UCSD-AML1 (cell line): Measurements from ENCODE around the gene KANSL3.

Source experiments
- DNase-seq: peaks from one replicate; lab custom pipeline; 2025; ENCODE audit not compliant: unreplicated experiment; lab: John Stamatoyannopoulos, UW

Gene KANSL3

GRCh38 chr2:96608469-96609455 is 29.4 kb downstream of the KANSL3 start:
- no peak for DNase-seq

DNA sequence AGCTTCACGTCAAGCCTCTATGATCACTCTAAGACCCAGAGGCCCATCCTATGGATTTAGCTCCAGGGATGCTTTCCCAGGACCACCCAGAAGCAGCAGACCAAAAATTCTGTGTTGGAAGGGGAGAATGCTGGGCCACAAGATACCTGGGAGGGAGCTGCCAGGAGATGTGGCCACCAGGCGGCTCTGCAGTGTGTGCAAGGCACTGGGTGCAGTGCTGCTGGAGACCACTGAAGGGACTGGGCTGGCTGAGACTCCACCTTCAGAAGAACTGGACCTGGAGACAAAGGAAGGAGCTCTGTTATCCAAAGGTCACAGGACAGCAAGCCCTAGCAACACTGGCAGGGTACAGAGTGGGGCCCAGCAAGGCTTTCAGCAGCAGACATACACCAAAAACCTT is 34.0 kb downstream of the KANSL3 start:
- no peak for DNase-seq

- DNase-seq: no peak
Observed at GRCh38 chr2:96602330-96602823, 35.7 kb downstream of the KANSL3 start.

GRCh38 chr2:96601382-96602292 is 36.5 kb downstream of the KANSL3 start:
- no peak for DNase-seq

DNA sequence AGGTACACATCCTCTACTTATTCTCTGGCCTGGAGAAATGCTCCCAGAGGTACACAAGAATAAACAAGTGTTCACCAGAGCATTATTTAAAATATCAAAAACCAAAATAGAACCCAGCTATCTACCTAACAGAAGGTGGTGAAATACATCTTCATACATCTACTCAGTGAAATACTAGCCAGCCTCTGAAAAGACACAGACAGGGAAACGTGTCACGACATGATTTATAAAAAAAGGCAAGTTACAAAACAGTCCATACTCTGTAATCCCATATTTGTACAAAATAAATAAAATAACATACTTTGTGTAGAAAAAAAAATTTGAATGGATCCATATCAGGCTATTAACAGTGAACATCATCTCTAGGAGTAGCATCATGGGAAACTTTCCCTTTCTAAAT is 38.2 kb downstream of the KANSL3 start:
- DNase-seq: no peak

GRCh38 chr2:96596596-96596995 is 41.5 kb downstream of the KANSL3 start:
- no peak for DNase-seq

GRCh38 chr2:96594691-96595152 is 43.4 kb downstream of the KANSL3 start:
- DNase-seq: no peak

DNA sequence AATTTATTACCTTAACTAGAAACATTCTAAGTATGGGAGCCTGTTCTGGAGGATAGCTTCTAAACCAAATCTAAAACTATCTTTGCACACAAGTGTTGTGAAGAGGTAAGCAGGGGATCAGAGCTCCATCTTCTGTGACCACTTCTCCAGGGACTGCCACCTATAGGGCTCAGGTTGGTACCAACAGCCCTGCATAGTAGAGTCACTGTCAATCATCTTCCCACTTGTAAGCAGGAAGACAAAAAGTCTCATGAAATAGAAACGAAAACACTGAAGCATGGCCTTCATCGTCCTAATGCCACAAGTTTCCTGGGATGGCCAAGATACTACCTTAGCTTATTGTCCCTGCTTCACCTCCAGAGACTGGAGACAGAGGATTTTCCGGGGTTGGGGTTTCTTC is 43.8 kb downstream of the KANSL3 start:
- DNase-seq: no peak

- no peak for DNase-seq
Observed at GRCh38 chr2:96591494-96591893, 46.6 kb downstream of the KANSL3 start.

- no peak for DNase-seq
Observed at GRCh38 chr2:96591054-96591453, 47.1 kb downstream of the KANSL3 start.

- DNase-seq: no peak
Observed at GRCh38 chr2:96587843-96588242, 50.3 kb downstream of the KANSL3 start.

- no peak for DNase-seq
Observed at GRCh38 chr2:96584017-96584416, 54.1 kb downstream of the KANSL3 start.

- no peak for DNase-seq
Observed at GRCh38 chr2:96580771-96581170, 57.3 kb downstream of the KANSL3 start.

DNA sequence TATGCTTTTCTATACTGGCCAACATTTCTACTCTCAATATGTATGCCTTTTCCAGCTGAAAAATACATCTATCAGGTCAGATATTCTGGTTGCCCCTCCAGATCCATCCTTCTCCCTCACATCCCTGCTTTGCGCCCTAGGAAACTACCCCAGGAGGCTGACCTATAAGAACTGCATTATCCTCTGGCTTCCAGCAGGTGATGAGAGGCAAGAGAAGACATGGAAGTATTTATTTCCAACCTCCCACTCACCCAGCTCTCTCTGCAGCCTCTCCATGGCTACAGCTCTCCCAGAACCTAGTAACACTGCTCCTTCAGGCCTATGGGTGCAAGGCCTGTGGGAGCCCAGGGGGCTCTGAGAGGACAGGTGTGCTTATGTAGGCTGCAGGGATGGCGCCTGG is 58.7 kb downstream of the KANSL3 start:
- no peak for DNase-seq

DNA sequence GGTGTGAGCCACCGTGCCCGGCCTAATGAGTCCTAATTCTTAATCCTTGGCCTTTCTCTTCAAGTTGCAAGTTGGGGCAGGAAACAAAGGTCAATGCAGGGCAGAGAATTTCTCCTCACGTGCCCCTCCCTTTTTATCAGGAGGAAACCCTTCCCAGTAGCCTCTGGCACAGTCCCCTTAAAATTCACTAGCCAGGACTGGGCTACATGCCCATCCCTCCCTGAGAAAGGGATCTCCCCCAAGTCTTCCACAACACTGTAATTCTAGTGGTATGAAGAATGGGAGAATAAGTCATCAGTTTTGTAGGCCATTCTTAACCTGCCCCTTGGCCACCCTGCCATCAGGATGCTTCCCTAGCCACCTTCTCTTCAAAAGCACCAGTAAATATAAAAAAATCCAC is 59.4 kb downstream of the KANSL3 start:
- DNase-seq: no peak

DNA sequence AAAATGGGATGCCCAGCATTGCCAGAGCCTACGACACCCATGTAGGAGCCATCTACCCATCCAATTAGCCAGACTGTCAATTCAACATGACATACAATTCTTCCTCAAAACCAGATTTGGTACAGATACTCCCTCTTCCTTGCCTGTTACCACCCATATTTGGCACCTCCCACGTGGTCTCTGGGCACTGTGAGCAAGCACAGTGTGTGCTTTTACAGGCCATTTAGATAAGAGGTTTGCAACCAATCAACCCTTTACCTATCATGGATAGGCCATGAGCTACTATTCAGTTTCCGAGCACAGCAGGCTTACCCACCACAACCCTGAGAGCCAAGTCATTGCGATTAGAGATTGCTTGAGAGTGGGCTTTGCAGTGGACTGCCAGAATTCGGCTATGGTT is 60.6 kb downstream of the KANSL3 start:
- DNase-seq: no peak

DNA sequence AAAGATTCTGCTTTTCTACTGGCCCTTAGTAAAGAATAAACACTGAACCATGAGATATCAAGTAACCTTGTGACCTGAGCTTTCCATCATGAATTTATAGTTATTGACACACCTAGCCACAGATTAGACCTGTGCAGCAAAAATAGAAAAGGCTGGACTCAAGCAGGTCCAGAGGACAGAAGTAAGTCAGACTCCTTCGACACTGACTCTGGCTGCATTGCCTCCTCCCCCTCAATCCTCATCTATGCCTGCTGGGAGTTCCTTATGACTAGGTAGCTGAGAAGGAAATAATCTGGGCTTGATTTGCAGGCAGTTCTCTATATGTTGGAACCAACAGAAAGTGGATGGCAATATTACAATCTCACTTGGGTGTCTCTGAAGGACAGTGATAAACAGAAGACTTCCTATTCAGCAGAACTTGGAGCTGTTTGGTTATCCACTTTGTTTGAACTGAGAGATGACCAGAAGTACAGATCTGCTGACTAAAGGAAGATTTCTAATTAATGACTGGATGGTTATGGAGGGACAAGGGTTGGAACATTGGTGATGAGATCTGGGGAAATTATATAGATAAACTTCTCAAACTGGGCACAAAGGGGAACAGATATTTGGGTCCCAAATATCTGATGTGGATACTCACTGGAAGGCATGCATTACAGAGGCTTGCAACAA is 62.2 kb downstream of the KANSL3 start:
- no peak for DNase-seq

DNA sequence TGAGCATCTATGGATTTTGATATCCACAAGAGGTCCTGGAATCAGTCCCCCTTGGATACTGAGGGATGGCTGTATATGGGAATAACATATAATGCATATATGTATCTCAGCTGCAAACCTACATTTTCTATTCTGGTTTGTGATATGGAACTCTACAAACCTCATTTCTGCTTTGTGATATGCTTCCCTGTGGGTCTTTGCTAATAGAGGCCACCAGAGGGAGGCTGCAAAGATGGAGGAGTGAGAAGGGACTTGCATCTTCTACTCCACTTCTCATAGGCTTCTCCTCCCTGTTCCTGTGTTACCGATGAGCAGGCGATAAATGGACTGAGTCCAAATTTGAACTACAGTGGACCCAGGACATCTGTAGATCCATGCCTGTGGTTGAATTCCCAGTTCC is 63.7 kb downstream of the KANSL3 start:
- DNase-seq: no peak

DNA sequence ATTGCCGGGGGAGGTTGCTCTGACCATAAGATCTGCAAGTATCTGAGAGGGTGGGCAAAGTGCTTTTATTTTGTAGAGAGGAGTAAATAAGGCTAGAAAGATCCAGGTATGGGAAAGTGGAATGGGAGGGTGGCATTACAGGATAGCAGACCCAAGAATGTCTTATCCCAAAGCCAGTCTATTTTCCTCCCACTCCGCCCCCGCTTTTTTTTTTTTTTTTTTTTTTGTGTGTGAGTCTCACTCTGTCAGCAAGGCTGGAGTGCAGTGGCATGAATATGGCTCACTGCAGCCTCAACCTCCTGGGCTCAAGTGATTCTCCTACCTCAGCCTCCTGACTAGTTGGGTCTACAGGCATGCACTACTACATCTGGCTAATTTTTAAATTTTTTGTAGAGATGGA is 70.0 kb downstream of the KANSL3 start:
- DNase-seq: no peak

DNA sequence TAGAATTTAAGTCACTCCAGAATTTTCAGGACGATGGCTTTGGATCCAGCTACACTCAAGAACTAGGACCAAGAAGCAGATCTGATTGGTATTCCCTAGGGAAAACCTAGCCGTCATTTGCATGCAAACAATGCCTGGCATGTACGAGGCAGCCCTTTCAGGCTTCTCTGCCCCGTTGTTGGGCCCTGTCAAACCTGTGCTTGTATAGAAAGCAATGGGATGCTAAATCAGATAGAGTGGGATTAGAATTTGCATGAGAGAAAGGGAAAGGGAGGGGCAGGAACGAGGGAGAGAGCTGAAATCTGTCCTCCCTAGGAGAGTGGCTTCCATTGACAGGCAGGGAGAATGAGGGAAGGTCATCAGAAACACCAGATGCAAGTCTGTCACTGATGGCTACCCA is 73.0 kb downstream of the KANSL3 start:
- no peak for DNase-seq

- DNase-seq: no peak
Observed at GRCh38 chr2:96564563-96564962, 73.5 kb downstream of the KANSL3 start.
